Stimulated activated CD8-positive, alpha-beta memory T cell treated with anti-CD3 and anti-CD28 coated beads, Interleukin-7, amount 100 ng/mL, for 4 hours (primary cell): ENCODE measurements around the gene PIN1.
A peak's percentile ranks its signal among the peaks of the same experiment; 100 is the strongest.
"Not testable (repeated sequence)": the region's sequence is repeated elsewhere in the genome, so short reads cannot be mapped to it uniquely, and the experiment has no call there.

ENCODE experiments used
- DNase-seq, 2 donors: peaks; one replicate each; pipeline ENCODE4 v3.0.0-alpha.2; 2020; ENCODE audit warnings: low read depth in 2 of 2

The PIN1 gene

DNA sequence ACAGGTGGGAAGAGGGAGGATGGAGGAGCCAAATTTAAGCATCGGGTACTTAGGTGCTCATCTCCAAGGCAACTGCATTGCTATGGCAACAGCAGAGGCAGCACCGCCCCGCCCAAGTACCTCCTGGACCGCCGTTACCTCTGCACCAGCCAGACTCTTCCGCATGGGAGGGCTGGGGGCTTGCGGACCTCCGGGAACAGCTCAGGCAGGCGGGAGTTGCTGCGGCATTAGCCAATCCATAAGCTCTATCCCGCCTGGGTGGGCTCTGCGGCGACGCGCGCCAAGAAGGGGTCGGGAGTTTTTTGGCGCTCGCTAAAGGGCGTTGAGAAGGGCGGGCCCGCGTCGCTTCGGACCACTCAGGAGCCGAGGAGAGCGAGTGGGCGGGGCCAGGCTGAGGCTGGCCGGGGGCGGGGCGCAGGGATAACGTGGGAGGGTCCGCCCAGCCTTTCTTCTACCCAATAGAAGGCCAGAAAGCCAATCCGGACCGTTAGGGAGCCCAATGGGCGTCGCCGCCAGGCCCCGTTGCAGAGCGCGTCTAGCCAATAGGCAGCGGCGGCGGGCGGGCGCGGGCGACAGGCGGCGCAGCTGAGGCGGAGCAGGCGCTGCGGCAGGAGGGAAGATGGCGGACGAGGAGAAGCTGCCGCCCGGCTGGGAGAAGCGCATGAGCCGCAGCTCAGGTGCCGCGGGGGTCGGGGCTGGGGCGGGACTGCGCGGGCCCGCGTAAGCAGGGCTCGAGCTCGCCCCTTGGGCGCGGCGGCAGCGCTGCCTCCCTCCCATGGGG, at the start of gene PIN1:
TSS of gene PIN1 (plus strand) at position 593 of the 781 bp plus-strand sequence. CDS start at position 620, 27 bp downstream.
- DNase-seq = peak; percentile 98 to 99

DNA sequence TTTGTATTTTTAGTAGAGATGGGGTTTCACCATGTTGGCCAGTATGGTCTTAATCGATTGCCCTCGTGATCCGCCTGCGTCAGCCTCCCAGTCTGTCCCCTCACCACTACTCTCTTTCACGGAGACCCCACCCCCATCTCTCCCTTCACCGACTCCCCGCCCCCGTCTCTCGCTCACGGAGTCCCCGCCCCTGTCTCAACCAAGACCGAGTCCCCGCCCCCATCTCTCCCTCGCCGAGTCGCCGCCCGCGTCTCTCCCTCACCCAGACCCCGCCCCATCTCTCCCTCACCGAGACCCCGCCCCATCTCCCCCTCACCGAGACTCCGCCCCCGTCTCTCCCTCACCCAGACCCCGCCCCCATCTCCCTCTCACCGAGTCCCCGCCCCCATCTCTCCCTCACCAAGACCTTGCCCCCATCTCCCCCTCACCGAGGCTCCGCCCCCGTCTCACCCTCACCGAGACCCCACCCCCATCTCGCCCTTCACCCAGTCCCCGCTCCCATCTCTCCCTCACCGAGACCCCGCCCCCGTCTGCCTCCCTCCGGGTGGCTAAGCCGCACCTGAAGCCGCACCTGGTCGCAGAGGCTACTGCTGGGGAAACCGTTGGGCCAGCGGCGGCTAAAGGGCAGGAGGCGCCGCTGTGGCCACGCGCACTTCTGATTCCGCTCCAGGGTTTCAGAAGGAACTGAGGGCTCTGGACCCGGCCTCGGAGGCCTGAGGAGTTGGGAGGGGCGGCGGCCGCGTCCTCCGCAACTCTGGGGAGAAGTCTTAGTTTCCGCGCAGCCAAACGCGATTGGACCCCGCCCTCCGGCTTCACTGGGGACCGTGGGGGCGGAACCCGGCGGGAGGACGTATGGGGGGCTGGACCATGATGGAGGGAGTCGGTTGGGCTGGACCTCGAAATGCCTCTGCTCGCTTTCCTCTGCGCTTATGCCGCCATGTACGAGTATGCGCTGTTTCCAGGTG, 49.5 kb upstream of the PIN1 start:
- DNase-seq = peak; percentile 96 to 97

DNA sequence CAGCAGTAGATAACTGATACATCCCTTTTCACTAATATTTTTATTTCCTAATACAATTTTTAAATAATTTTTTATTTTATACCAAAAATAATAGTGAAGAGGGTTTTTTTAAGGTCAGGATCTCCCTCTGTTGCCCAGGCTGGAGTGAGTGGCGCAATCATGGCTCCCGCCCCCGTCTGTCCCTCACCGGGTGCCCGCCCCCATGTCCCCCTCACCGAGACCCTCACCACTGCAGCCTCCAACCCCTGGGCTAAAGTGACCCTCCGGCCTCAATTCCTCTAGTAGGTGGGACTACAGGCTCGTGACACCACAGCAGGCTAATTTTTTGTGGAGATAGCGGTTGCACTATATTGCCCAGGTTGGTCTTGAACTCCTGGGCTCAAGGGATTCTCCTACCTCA, 48.8 kb upstream of the PIN1 start:
- no peak for DNase-seq

DNA sequence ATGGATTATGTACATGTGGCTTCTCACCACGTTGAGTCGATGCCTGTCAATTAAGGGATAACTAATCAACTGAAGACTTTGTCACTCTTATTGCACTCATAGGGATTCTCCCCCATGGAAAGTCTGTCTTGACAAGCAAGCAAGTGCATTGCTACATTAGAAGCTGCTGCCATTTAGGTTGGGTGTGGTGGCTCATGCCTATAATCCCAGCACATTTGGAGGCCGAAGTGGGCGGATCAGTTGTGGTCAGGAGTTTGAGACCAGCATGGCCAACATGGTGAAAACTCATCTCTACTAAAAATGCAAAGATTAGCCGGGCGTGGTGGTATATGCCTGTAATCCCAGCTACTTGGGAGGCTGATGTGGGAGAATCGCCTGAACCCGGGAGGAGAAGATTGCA, 48.3 kb upstream of the PIN1 start:
- DNase-seq = no peak

DNA sequence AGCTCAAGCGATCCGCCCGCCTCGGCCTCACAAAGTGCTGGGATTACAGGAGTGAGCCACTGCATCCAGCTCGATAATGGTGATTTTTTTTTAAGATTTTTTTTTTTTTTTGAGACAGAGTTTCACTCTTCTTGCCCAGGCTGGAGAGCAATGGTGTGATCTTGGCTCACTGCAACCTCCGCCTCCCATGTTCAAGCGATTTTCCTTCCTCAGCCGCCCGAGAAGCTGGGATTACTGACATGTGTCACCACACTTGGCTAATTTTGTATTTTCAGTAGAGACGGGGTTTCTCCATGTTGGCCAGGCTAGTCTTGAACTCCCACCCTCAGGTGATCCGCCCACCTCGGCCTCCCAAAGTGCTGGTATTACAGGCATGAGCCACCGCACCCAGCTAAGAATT, 46.5 kb upstream of the PIN1 start:
- DNase-seq = not testable (repeated sequence)

DNA sequence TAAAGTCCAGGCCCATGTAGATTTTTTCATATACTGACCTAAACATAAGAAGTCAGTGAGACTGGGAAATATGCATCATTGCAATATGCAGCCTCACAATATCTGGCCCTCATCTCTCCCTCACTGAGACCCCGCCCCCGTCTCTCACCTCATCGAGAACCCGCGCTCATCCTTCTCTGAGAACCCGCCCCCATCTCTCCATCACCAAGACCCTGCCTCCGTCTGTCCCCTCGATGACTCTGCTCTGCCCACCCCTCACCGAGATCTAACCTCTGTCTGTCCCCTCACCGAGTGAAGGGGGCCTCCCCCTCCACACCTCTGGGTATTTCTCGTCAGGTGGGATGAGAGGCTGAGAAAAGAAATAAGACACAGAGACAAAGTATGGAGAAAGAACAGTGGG, 46.1 kb upstream of the PIN1 start:
- DNase-seq = no peak

DNA sequence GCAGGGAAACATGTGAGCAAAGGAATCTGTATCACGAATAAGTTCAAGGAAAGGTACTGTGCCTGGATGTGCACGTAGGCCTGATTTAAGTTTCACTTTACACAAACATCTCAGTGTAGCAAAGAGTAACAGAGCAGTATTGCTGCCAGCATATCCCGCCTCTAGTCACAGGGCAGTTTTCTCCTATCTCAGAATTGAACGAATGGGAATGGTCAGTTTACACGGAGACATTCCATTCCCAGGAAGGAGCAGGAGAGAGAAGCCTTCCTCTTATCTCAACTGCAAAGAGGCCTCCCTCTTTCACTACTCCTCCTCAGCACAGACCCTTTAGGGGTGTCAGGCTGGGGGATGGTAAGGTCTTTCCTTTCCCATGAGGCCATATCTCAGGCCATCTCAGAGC, 45.5 kb upstream of the PIN1 start:
- not testable (repeated sequence) for DNase-seq

DNA sequence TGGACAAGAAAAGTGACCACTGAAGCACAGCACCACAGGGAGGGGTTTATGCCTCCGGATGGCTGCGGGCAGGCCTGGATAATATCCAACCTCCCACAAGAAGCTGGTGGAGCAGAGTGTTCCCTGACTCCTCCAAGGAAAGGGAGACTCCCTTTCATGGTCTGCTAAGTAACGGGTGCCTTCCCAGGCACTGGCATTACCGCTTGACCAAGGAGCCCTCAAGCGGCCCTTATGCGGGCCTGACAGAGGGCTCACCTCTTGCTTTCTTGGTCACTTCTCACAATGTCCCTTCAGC, 44.1 kb upstream of the PIN1 start:
- not testable (repeated sequence) for DNase-seq

DNA sequence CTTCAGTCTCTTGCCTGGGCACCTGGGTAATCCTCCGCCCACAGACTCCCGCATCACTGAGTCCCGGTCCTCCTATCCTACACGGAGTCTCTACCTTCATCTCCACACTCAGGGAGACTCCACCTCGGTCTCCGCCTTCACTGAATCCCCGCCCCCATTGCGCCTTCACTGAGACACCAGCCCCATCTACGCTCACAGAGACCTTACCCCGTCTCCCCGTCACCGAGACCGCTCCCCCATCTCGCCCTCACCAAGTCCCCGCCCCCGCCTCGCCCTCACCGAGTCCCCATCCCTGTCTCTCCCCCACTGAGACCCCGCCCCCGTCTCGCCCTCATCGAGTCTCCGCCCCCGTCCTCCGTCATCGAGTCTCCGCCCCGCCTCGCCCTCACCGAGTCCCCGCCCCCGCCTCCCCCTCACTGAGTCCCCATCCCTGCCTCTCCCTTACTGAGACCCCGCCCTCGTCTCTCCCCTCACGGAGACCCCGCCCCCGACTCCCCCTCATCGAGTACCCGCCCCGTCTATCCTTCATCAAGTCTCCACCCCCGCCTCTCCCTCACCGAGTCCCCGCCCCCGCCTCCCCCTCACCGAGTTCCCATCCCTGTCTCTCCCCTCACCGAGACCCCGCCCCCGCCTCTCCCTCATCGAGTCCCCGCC, 43.4 kb upstream of the PIN1 start:
- peak; percentile 96 to 98 for DNase-seq

DNA sequence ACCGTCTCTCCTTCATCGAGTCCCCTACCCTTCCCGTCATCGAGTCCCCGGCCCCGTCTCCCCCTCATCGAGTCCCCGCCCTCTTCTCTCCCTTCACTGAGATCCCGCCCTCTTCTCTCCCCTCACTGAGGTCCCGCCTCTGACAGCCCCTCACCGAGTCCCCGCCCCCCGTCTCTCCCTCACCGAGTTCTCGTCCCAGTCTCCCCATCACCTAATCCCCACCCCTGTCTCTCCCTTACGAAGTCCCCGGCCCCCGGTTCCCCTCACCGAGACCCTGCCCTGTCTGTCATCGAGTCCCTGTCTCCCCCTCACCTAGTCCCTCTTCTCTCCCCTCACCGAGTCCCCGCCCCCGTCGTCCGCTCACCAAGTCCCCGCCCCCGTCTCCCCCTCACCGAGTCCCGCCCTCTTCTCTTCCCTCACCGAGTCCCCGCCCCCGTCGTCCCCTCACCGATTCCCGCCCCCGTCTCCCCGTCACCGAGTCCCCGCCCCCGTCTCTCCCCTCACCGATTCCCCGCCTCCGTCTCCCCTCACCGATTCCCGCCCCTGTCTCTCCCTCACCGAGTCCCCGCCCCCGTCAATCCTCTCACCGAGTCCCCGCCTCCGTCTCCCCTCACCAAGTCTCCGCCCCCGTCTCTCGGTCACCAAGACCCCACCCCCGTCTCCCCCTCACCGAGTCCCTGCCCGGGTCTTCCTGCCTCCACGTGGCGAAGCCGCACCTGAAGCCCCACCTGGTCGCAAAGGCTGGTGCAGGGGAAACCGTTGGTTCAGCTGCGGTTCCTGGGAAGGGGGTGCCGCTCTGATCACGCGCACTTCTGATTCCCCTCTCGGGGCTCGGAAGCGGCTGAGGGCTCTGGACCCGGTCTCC, 42.7 kb upstream of the PIN1 start:
- DNase-seq = peak; percentile 94 to 96

DNA sequence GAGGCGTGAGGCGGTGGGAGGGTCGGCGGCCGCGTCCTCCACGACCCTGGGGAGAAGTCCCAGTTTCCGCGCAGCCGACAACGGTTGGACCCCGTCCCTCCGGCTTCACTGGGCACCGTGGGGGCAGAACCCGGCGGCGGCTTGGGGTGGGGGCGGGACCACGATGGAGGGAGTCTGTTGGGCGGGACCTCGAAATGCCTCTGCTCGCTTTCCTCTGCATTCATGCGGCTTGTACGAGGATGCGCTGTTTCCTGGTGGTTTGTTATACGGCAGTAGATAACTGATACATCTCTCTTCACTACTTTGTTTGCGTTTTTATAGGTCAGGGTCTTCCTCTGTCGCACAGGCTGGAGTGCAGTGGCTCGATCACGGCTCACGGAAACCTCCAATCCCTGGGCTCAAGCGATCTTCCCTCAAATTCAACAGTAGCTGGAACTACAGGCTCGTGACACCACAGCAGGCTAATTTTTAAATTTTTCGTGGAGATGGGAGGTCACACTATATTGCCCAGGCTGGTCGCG, 42.0 kb upstream of the PIN1 start:
- DNase-seq = peak; percentile 62 to 66

DNA sequence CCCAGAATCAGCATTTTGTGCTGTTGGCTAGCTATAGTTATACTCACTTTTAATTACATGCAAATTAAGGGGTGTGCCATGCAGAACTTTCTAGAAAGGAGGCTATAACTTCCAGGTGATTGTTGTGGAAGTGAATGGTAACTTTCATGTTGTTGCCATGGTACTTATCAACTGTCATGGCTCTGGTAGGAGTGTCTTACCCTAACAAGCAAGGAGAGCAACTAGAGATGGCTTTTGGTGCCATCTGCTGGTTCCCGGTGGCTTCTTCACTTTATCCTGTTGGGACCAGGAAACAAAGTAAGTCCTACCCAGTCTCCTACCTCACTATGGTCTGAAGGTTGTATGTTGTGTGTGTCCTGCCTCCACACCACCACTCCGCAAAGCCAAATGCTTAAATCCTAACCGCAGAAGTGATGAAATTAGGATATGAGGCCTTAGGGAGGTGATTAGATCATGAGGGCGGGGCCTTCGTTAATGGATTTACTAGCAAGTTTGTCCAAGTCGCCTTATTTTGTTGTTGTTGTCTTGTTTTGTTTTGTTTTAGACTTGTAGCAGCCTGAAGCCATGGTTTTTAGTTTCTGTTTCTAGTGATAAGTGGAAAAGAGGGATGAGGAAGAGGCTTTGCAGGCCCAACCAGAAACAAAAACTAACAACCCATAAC, 38.9 kb upstream of the PIN1 start:
- peak; percentile 69 to 82 for DNase-seq

DNA sequence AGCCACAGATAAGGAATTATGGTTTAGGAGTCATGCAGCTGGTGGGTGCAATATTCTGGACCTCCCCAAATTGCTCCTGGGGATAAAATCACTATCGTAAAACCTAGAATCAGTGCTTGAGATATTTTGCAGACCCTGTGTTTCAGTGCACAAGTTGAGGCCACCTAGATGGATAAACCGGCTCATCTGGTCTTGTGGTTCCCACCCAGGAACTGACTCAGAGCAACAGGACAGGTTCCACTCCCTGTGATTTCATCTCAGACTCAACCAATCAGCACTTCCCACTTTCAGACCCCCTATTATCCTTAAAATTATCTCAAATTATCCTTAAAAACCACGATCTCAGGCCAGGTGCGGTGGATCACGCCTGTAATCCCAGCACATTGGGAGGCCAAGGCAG, 37.2 kb upstream of the PIN1 start:
- no peak for DNase-seq

DNA sequence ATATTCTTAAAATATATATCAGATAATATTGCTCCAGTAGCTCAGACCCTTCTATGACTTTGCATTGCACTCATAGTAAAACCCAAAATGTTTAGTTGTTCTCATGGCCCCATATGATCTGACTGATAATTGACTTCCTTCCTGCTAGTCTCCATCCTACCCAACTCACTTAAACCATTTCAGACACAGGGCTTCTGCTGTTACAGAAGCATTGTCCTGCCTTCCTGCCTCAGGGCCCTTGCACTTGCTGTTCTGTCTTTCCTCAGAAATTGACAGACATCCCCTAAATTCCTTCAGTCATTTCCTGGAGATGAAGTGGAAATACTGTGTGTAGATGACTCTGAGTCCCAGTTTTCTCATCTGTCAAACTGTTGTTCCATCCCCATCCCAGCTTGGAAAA, 36.0 kb upstream of the PIN1 start:
- no peak for DNase-seq

DNA sequence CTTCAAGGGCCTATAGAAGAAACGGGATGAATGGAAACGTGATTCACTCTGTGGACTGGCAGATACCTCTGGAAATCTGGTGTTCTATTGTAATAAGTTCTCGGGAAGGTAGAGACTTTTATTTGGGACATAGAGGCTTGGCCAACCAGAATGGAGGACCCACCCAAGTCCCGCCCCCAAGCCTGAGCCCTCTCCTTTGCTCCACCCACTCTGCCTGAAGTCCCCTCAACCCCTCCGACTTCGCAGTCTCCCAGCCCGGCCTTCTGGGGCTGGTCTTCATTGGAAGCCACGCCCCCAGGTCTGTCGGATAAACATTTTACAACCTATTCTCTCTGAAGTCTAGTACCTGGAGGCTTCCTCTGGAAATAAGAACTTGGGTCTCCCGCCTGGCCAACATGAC, 33.1 kb upstream of the PIN1 start:
- no peak for DNase-seq

DNA sequence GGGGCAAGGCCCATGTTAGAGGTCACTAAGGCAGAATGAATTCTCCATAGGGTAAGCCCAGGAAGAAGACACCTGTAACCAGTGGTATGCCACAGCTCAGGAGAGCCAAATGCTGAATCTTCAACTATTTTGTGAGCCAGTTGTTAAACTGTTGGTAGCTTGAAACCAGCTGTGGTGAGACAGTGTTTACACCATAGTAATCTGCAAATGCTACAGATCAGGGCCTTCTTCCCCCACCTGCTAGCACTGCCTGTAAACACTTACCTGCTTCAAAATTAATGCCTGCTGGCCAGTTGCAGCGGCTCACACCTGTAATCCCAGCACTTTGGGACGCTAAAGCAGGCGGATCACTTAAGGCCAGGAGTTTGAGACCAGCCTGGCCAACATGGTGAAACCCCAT, 28.3 kb upstream of the PIN1 start:
- DNase-seq = no peak

DNA sequence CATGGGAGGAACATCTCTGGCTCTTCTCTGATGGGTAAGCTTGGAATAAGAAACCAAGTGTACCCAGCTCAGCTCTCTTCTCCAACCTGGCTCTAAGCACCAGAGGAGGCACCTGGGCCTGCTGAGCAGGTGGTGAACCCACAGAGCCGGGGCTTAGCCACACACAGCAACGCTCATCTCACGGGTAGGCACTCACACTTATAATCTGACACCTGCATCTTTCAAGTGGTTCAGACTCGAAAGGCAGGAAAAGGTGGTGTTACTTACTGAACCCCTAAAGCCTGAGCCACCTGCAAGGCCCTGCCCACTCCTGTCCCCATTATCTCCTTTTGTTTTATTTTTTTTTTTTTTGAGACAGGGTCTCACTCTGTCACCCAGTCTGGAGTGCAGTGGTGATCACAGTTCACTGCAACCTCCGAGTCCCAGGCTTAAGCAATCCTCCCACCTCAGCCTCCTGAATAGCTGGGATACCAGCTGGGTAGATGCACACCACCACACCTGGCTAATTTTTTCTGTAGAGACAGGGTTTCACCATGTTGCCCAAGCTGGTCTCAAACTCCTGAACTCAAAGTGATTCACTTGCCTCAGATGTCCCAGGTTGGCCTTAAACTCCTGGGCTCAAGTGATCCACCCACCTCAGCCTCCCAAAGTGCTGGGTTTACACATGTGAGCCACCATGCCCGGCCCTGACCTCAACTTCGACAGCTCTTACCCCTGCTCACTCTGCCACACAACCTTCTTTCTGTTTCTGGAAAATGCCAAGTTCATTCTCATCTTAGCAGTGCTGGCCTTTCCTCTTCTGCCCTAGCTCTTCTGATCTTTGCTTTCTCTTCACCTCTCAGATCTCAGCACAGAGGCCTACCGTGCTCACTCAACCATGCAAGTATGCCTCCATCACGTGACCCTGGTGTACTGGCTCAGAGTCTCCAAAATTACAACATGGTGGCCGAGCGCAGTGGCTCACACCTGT, 26.0 kb upstream of the PIN1 start:
- DNase-seq = no peak

DNA sequence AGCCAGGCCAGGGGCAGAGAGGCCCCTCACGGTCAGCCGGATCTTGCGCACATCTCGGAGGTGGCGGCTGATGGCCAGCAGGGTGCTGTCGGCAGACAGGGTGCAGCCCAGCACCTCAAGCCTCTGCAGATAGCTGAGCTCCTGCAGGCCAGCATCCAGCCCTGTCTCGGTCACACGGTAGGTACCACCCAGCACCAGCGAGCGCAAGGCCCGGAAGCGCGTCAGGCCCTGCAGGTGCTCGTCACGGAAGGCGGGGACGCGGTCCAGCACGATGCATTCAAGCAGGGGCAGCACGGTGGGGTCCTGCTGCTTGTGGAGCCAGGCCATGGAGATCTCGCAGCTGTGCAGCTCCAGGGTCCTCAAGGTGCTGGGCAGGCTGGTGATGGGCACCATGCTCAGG, 24.0 kb upstream of the PIN1 start:
- DNase-seq = no peak

DNA sequence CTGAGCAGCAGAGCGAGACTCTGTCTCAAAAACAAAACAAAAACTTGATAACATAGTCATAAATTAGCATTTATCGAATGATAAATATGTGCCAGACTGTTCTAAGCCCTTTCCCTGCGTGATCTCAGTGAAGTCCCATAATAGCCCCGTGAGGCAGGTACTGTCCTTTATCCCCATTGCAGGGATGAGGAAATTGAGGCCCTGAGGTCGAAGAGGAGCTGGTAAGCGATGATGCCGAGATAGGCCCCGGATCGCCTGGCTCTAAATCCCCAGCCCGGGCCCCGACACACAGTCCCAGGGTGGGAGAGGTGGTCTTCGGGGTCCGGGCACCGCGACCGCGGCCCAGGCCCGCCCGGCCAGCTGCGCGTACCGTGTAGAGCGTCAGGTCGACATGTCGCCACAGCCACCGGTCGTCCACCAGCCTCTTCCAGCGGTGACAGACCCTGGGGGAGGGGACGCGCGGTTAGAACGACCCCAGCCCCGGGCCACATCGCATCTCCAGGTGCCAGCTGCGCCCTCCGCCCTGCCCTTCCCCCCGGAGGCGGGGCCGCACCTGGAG, 16.9 kb upstream of the PIN1 start:
- no peak for DNase-seq
